Measurements from ENCODE around the gene SNX5.

SNX5 gene

GRCh38 chr20:18011482-18011881 is 42.9 kb upstream of the SNX5 start:
- DNase-seq (ENCODE audit: low read depth): no peak
- no peak overlapping the region for H3K4me3 ChIP-seq (ENCODE audit: control insufficient read depth, low read depth, low read length)
- no peak for TF ChIP-seq CTCF (IDR thresholded peaks at IDR 0.05; ENCODE audit: control insufficient read depth, insufficient read depth, low read depth, low read length, missing control alignments)

- no peak for DNase-seq (ENCODE audit: low read depth)
Observed at GRCh38 chr20:18009116-18009515, 40.5 kb upstream of the SNX5 start.

GRCh38 chr20:18007534-18008292 is 39.1 kb upstream of the SNX5 start:
- no peak for TF ChIP-seq CTCF (IDR thresholded peaks at IDR 0.05; ENCODE audit: control insufficient read depth, insufficient read depth, low read depth, low read length, missing control alignments)
- no peak for DNase-seq (ENCODE audit: low read depth)
- no peak overlapping the region for H3K4me3 ChIP-seq (ENCODE audit: control insufficient read depth, low read depth, low read length)

More at GRCh38 chr20:18009116-18009515, 40.5 kb upstream of the SNX5 start:
- no peak overlapping the region for H3K4me3 ChIP-seq (ENCODE audit: control insufficient read depth, low read depth, low read length)
- no peak for TF ChIP-seq CTCF (IDR thresholded peaks at IDR 0.05; ENCODE audit: control insufficient read depth, insufficient read depth, low read depth, low read length, missing control alignments)

GRCh38 chr20:18006684-18007083 is 38.1 kb upstream of the SNX5 start:
- no peak for DNase-seq (ENCODE audit: low read depth)
- no peak overlapping the region for H3K4me3 ChIP-seq (ENCODE audit: control insufficient read depth, low read depth, low read length)
- no peak for TF ChIP-seq CTCF (IDR thresholded peaks at IDR 0.05; ENCODE audit: control insufficient read depth, insufficient read depth, low read depth, low read length, missing control alignments)

GRCh38 chr20:18005990-18006364 is 37.4 kb upstream of the SNX5 start:
- H3K4me3 ChIP-seq (ENCODE audit: control insufficient read depth, low read depth, low read length): no peak overlapping the region
- TF ChIP-seq CTCF (IDR thresholded peaks at IDR 0.05; ENCODE audit: control insufficient read depth, insufficient read depth, low read depth, low read length, missing control alignments): no peak
- DNase-seq (ENCODE audit: low read depth): no peak

GRCh38 chr20:18005170-18005989 is 36.8 kb upstream of the SNX5 start:
- DNase-seq (ENCODE audit: low read depth): no peak
- no peak for TF ChIP-seq CTCF (IDR thresholded peaks at IDR 0.05; ENCODE audit: control insufficient read depth, insufficient read depth, low read depth, low read length, missing control alignments)
- no peak overlapping the region for H3K4me3 ChIP-seq (ENCODE audit: control insufficient read depth, low read depth, low read length)
